Stomach (tissue), 4 donors: ENCODE results near the gene MTMR3.

ENCODE experiments used
- POLR2A ChIP-seq, 4 donors: fragments of 450-650 bp; IDR thresholded peaks; one replicate each; pipeline ENCODE4 v1.6.1; 2016; ENCODE audit warnings: antibody characterized with exemption in 4 of 4, control low read depth in 2 of 4, mild to moderate bottlenecking in 1 of 4, moderate library complexity in 1 of 4
- POLR2AphosphoS5 ChIP-seq, 3 donors: sonication (generic); formaldehyde crosslinking; IDR thresholded peaks; one replicate each; pipeline ENCODE4 v1.6.1; 2016; ENCODE audit warnings: antibody characterized with exemption in 3 of 3
- TF ChIP-seq, protein P1 (sequence below), 7 experiments: fragments of 450-650 bp in 4 of 7; fragments of 200-600 bp in 3 of 7; sonication (generic) in 3 of 7; IDR thresholded peaks; one replicate each; pipeline ENCODE4 v1.5.1; 2016 to 2019; ENCODE audit warnings: antibody characterized with exemption in 7 of 7, control low read depth in 2 of 7, mild to moderate bottlenecking in 1 of 7

GRCh38 chr22:29872144-29872893, 10.7 kb upstream of the MTMR3 start:
- TF ChIP-seq POLR2AphosphoS5 (IDR thresholded peaks at IDR 0.05), result no peak
- no peak for TF ChIP-seq POLR2A (IDR thresholded peaks at IDR 0.05)
- TF ChIP-seq, protein P1, sequence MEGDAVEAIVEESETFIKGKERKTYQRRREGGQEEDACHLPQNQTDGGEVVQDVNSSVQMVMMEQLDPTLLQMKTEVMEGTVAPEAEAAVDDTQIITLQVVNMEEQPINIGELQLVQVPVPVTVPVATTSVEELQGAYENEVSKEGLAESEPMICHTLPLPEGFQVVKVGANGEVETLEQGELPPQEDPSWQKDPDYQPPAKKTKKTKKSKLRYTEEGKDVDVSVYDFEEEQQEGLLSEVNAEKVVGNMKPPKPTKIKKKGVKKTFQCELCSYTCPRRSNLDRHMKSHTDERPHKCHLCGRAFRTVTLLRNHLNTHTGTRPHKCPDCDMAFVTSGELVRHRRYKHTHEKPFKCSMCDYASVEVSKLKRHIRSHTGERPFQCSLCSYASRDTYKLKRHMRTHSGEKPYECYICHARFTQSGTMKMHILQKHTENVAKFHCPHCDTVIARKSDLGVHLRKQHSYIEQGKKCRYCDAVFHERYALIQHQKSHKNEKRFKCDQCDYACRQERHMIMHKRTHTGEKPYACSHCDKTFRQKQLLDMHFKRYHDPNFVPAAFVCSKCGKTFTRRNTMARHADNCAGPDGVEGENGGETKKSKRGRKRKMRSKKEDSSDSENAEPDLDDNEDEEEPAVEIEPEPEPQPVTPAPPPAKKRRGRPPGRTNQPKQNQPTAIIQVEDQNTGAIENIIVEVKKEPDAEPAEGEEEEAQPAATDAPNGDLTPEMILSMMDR (IDR thresholded peaks at IDR 0.05), result no peak
